GM10266 (cell line): ENCODE results near the gene ZCCHC24.

Experiments
- DNase-seq: peaks from one replicate; pipeline ENCODE4 v3.0.0; 2012; ENCODE audit errors: extremely low spot score
- TF ChIP-seq, protein P1 (sequence below): IDR thresholded peaks from 2 replicates; pipeline ENCODE4 v1.5.1; 2012; ENCODE audit warnings: mild to moderate bottlenecking, low read depth; ENCODE audit not compliant: control insufficient read depth, insufficient read depth; ENCODE audit errors: missing control alignments

ZCCHC24 gene

DNA sequence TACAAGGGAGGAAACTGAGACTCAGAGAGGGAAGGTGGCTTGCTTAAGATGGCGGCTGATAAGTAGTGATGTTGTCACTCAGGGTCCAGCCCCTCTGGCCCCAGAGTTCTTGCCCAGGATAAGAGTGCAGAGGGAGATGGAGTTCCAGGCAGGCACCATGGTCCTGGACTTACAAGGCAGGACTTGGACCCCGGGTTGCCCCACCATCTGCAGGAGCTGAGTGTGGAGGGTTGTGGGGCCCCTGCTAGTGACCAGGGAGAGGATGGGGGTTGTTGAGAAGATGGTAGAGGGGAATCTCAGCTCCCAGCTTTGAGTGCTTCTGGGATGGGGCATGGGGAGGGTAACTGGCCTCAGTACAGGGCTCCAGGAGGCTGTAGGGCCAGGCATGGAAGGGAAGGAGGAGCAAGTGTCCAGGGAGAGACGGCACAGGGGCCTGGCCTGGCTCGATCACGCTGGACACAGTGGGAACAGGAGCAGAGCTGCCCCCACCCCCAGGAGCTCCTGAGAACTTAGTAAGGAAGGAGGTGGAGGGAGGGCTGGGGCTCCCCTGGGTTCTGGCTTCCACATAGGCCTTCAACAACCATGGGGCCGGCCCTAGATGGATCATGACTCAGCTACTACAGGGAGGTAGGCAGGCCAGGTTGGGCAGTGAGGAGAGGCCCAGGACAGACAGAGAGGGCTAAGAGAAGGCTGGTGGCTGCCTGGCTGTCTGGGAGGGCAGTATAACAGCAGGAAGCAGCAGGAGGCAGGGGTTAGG is 69.9 kb downstream of the ZCCHC24 start:
- TF ChIP-seq, protein P1, sequence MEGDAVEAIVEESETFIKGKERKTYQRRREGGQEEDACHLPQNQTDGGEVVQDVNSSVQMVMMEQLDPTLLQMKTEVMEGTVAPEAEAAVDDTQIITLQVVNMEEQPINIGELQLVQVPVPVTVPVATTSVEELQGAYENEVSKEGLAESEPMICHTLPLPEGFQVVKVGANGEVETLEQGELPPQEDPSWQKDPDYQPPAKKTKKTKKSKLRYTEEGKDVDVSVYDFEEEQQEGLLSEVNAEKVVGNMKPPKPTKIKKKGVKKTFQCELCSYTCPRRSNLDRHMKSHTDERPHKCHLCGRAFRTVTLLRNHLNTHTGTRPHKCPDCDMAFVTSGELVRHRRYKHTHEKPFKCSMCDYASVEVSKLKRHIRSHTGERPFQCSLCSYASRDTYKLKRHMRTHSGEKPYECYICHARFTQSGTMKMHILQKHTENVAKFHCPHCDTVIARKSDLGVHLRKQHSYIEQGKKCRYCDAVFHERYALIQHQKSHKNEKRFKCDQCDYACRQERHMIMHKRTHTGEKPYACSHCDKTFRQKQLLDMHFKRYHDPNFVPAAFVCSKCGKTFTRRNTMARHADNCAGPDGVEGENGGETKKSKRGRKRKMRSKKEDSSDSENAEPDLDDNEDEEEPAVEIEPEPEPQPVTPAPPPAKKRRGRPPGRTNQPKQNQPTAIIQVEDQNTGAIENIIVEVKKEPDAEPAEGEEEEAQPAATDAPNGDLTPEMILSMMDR, result no peak
- DNase-seq, result no peak

DNA sequence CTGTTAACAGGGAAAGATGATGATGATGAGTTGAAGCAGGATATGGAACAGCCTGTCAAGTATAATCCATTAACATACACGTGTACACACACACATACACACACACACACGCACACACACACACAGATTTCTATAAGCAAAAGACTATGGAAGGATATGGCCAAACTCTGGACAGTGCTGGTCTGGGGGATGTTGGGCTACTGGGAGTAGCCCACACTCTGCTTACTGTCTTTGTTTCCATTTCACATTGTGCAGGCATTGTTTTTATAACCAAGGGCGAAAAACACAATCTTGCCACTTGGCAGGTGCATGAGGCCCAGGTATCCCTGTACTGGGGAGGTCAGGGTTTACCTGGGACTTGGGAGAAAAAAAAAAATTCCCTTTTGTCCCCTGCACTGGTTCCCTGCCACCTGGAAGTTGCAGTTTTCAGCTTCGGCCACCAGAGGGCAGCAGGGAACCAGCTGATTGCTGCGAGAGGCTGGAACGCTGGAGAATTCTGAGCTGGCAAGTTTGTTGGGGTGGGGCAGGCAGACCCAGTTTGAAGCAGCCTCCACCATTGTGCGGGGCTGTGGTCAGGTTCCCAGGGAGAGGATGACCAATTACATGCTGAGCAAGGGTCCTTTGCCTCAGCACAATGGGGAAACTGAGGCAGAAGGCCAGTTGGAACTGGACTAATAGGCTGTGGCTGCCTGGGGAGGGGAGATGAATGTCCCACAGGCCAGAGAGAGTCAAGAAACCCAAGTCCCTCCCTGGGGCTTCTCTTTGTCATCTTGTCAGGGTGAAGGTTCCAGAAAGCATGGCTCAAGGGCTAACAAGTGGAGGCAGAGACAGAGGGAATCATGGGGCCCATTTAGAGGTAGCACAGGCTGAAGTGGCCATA is 70.9 kb downstream of the ZCCHC24 start:
- peak; percentile 81 for DNase-seq
- TF ChIP-seq, protein P1, result peak; percentile 98

DNA sequence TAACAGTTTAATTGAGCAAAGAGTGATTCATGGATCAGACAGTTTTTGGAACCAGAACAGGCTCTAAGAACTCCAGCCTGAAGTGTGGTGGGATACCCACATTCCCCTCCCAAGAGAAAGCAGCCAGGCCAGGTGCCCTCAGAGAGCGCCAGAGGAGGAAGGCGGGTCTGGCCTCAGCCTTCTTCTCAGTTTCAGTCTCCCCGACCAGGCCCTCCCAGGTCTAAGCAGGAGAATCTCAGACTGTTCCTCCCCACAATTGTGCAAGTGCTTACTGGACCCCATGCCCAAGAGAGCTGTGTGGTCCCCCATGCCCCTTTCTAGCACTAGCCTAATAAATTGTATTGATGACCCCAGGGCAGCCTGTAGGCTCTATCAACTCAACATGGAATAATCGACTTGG is 72.6 kb downstream of the ZCCHC24 start:
- no peak for DNase-seq
- TF ChIP-seq, protein P1, result no peak

DNA sequence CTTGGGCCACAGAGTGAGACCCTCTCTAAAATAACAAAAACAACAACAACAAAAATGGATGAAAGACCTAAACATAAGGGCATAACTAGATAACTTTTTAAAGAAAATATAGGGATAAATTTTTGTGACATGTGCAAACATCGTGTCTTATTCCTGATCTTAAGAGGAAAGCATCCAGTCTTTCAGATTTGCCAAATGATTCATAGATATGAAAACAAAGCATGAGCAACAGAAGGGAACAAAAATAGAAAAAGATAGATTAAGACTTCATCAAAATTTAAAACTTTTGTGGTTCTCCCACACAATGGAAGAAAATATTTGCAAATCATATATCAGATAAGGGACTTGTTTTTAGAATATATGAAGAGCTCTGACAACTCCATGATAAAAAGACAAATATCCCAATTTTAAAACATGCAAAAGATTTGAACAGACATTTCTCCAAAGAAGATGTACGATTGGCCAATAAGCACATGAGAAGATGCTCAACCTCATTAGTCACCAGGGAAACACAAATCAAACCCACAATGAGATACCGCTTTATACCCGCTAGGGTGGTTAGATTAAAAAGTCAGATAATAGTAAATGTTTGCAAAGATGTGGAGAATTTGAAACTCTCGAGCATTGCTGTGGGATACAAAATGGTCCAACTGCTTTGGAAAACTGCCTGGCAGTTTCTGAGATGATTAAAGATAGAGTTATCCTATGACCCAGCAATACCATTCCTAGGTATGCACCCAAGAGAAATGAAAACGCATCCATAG is 77.8 kb downstream of the ZCCHC24 start:
- no peak for DNase-seq
- TF ChIP-seq, protein P1, result no peak

DNA sequence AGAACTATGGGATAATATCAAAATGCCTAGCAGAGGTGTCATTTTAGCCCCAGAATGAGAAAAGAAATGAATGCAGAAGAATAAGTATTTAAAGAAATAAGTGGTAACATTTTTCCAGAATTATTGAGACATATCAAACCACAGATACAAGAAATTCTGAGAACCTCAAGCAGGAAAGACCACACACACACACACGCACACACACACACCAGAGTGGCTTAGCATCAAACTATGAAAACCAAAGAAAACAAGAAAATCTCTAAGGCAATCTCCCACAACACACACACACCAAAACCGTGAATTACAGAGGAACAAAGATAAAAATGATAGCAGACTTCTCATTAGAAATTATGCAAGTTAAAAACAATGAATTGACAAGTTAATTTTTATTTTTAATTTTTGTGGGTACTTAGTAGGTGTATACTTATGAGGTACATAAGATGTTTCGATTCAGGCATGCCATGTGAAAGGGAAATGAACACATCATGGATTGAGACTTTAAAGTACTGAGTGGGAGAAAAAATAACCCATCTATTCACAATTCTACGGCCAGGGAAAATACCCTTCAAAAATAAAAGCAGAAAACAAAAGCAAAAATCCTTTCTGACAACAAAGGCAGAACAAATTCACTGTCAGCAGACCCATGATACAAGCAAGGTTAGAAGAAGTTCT is 83.6 kb downstream of the ZCCHC24 start:
- TF ChIP-seq, protein P1, result no peak
- DNase-seq, result no peak

DNA sequence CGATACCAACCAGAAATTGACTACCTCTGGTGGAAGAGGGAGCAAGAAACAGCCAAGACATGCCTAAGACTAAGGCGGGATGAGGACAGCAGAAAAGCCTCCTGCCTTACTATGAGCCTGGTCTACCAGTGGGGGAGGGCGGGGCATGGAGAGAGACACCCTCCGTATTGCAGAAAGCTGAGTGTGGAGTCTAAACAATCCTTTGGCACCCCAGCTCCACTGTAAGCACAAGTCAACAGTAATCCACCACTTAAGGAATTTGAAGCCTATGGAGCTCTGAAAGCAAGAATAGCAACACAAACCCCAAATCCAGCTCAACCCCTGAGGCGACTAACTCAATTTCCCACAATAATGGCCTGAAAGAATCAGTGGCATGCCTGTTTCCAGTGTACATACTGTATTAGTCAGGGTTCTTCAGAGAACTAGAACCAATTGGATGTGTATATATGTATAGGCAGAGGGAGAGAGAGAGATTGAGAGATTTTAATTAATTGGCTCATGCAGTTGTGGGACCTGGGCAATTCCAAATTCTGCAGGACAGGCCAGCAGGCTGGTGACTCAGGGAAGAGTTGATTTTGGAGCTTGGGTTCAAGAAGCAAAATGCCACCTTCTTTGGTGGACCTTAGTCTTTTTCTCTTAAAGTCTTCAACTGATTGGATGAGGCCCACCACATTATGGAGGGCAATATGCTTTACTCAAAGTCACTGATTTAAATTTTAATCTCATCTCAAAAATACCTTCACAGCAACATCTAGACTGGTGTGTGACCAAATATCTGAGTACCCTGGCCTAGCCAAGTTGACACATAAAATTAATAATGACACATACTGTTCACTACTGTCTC is 84.7 kb downstream of the ZCCHC24 start:
- TF ChIP-seq, protein P1, result no peak
- DNase-seq, result no peak
